Mesenchymal stem cell (in vitro differentiated cells and primary cell): ENCODE measurements around the gene TMEM59L.

Experiments
- DNase-seq: peaks from one replicate; pipeline ENCODE4 v3.0.0-alpha.2; 2013
- H2AFZ ChIP-seq: one replicate; pipeline ENCODE4 v1.6.1; 2013; ENCODE audit warnings: low read depth, mild to moderate bottlenecking, control low read depth, inconsistent platforms, low read length, moderate library complexity
- H2AK5ac ChIP-seq: 2 replicates; pipeline ENCODE4 v1.6.1; 2013; ENCODE audit warnings: low read length, moderate library complexity, mild to moderate bottlenecking, inconsistent platforms; ENCODE audit not compliant: severe bottlenecking
- H2BK120ac ChIP-seq: one replicate; pipeline ENCODE4 v1.6.1; 2013; ENCODE audit warnings: low read depth, mild to moderate bottlenecking, inconsistent platforms, low read length, moderate library complexity
- H2BK12ac ChIP-seq, 2 experiments: one replicate each; pipeline ENCODE4 v1.6.1; 2013; ENCODE audit warnings: inconsistent platforms in 2 of 2, low read length in 2 of 2, mild to moderate bottlenecking in 2 of 2, moderate library complexity in 2 of 2, control low read depth in 1 of 2
- H2BK15ac ChIP-seq: one replicate; pipeline ENCODE4 v1.6.1; 2013; ENCODE audit warnings: mild to moderate bottlenecking, low read depth, inconsistent platforms; ENCODE audit not compliant: poor library complexity, severe bottlenecking
- H2BK5ac ChIP-seq: 2 replicates; pipeline ENCODE4 v1.6.1; 2013; ENCODE audit warnings: low read depth, mild to moderate bottlenecking, low read length, control low read depth, inconsistent platforms; ENCODE audit not compliant: poor library complexity, severe bottlenecking
- H3K14ac ChIP-seq, 2 experiments: one replicate each; pipeline ENCODE4 v1.6.1; 2013; ENCODE audit warnings: inconsistent platforms in 2 of 2, low read length in 2 of 2, control low read depth in 1 of 2, mild to moderate bottlenecking in 1 of 2, moderate library complexity in 1 of 2
- H3K18ac ChIP-seq, 2 experiments: one replicate each; pipeline ENCODE4 v1.6.1; 2013; ENCODE audit warnings: inconsistent platforms in 2 of 2, low read length in 2 of 2, control low read depth in 1 of 2, low read depth in 1 of 2, mild to moderate bottlenecking in 1 of 2
- H3K23ac ChIP-seq, 2 experiments: one replicate each; pipeline ENCODE4 v1.6.1; 2013; ENCODE audit warnings: inconsistent platforms in 2 of 2, low read length in 2 of 2, mild to moderate bottlenecking in 2 of 2, moderate library complexity in 2 of 2, control low read depth in 1 of 2
- H3K27ac ChIP-seq: 2 replicates; pipeline ENCODE4 v1.5.1; 2013; ENCODE audit warnings: mild to moderate bottlenecking, moderate library complexity, low read length, control low read depth, inconsistent platforms; ENCODE audit not compliant: poor library complexity, severe bottlenecking
- H3K27me3 ChIP-seq, 2 experiments: 2 replicates each; pipeline versions ENCODE4 v1.6.1 to v1.7.0; 2013; ENCODE audit warnings: low read length in 2 of 2, mild to moderate bottlenecking in 2 of 2, moderate library complexity in 2 of 2, control low read depth in 1 of 2, inconsistent platforms in 1 of 2; ENCODE audit not compliant: control insufficient read depth in 1 of 2, insufficient read depth in 1 of 2
- H3K36me3 ChIP-seq, 2 experiments: 2 replicates each; pipeline versions ENCODE4 v1.6.1 to v1.7.0; 2013; ENCODE audit warnings: low read length in 2 of 2, control low read depth in 1 of 2, inconsistent platforms in 1 of 2, low read depth in 1 of 2, mild to moderate bottlenecking in 1 of 2; ENCODE audit not compliant: insufficient read depth in 2 of 2, control insufficient read depth in 1 of 2
- H3K4ac ChIP-seq, 2 experiments: one replicate each; pipeline ENCODE4 v1.6.1; 2013; ENCODE audit warnings: inconsistent platforms in 2 of 2, low read length in 2 of 2, mild to moderate bottlenecking in 2 of 2, moderate library complexity in 2 of 2, control low read depth in 1 of 2, low read depth in 1 of 2
- H3K4me1 ChIP-seq: 2 replicates; pipeline ENCODE4 v1.6.1; 2013; ENCODE audit warnings: low read depth, low read length, control low read depth; ENCODE audit not compliant: control insufficient read depth, insufficient read depth
- H3K4me2 ChIP-seq: 2 replicates; pipeline ENCODE4 v1.6.1; 2013; ENCODE audit warnings: low read length, mild to moderate bottlenecking, inconsistent platforms; ENCODE audit not compliant: poor library complexity, severe bottlenecking
- H3K4me3 ChIP-seq, 2 experiments: 2 replicates each; pipeline versions ENCODE4 v1.5.1 to v1.7.0; 2013; ENCODE audit warnings: low read length in 2 of 2, mild to moderate bottlenecking in 2 of 2, control low read depth in 1 of 2, low read depth in 1 of 2; ENCODE audit not compliant: insufficient read depth in 1 of 2
- H3K79me1 ChIP-seq: replicated peaks from 2 replicates; pipeline ENCODE4 v1.6.1; 2013; ENCODE audit warnings: mild to moderate bottlenecking, control low read depth, low read length, inconsistent platforms; ENCODE audit not compliant: poor library complexity, severe bottlenecking
- H3K9ac ChIP-seq: 2 replicates; pipeline ENCODE4 v1.7.0; 2013; ENCODE audit warnings: mild to moderate bottlenecking, low read length, moderate library complexity
- H3K9me3 ChIP-seq: 2 replicates; pipeline ENCODE4 v1.7.0; 2013; ENCODE audit warnings: mild to moderate bottlenecking, low read length; ENCODE audit not compliant: control insufficient read depth
- H4K8ac ChIP-seq: one replicate; pipeline ENCODE4 v1.6.1; 2013; ENCODE audit warnings: inconsistent platforms, mild to moderate bottlenecking, low read length, moderate library complexity
- H4K91ac ChIP-seq: one replicate; pipeline ENCODE4 v1.6.1; 2013; ENCODE audit warnings: mild to moderate bottlenecking, low read length, inconsistent platforms
- WGBS: methylation state at CpG from one replicate; pipeline ENCODE4 v1.1.7; 2013; ENCODE audit warnings: mixed read lengths; 5-methylcytosine and 5-hydroxymethylcytosine counted together

TMEM59L gene

GRCh38 chr19:18617562-18617961, 4.9 kb downstream of the TMEM59L start:
- peaks cover 13% of the 10 kb centered on the region for H3K4me1 ChIP-seq
- no peak overlapping the region for H4K91ac ChIP-seq
- no peak for DNase-seq
- no peak overlapping the region for H3K14ac ChIP-seq
- no peak overlapping the region for H4K8ac ChIP-seq
- H3K4ac ChIP-seq: no peak overlapping the region
- no peak overlapping the region for H2BK15ac ChIP-seq
- no peak overlapping the region for H3K9ac ChIP-seq
- peaks cover 41 to 47% of the 10 kb centered on the region in 2 experiments for H3K27me3 ChIP-seq
- H3K4me3 ChIP-seq: no peak overlapping the region
- H3K79me1 ChIP-seq: no peaks in the 10 kb centered on the region
- H2AFZ ChIP-seq: no peak overlapping the region
- H2BK12ac ChIP-seq: no peak overlapping the region
- no peaks in the 10 kb centered on the region for H3K36me3 ChIP-seq
- H3K4me2 ChIP-seq: no peak overlapping the region
- H3K9me3 ChIP-seq: peaks cover 5% of the 10 kb centered on the region
- no peak overlapping the region for H2BK120ac ChIP-seq
- H3K27ac ChIP-seq: no peak overlapping the region
- H3K18ac ChIP-seq: no peak overlapping the region
- no peak overlapping the region for H3K23ac ChIP-seq
- H2AK5ac ChIP-seq: no peak overlapping the region
- no peak overlapping the region for H2BK5ac ChIP-seq

GRCh38 chr19:18618236-18618635, 5.6 kb downstream of the TMEM59L start:
- 95% methylated on average over 10 of the region's 13 CpGs for WGBS
- no peak overlapping the region for H2AFZ ChIP-seq
- peaks cover 5% of the 10 kb centered on the region for H3K9me3 ChIP-seq

GRCh38 chr19:18620311-18620710, 7.6 kb downstream of the TMEM59L start:
- H2BK12ac ChIP-seq: no peak overlapping the region
- no peak overlapping the region for H3K27ac ChIP-seq
- no peak overlapping the region for H3K18ac ChIP-seq
- H3K9me3 ChIP-seq: peaks cover 5% of the 10 kb centered on the region
- no peak overlapping the region for H2BK5ac ChIP-seq
- WGBS: 88% methylated on average over 10 of the region's 10 CpGs
- no peak for DNase-seq
- H3K4me3 ChIP-seq: no peak overlapping the region
- H3K4me2 ChIP-seq: no peak overlapping the region
- no peak overlapping the region for H3K9ac ChIP-seq
- H2AFZ ChIP-seq: no peak overlapping the region
- H2AK5ac ChIP-seq: no peak overlapping the region
- no peak overlapping the region for H3K4ac ChIP-seq
- no peaks in the 10 kb centered on the region for H3K4me1 ChIP-seq
- H4K91ac ChIP-seq: no peak overlapping the region
- no peaks in the 10 kb centered on the region for H3K36me3 ChIP-seq
- peaks cover 19 to 25% of the 10 kb centered on the region in 2 experiments for H3K27me3 ChIP-seq
- H3K23ac ChIP-seq: no peak overlapping the region
- H4K8ac ChIP-seq: no peak overlapping the region
- no peaks in the 10 kb centered on the region for H3K79me1 ChIP-seq
- H2BK15ac ChIP-seq: no peak overlapping the region
- no peak overlapping the region for H3K14ac ChIP-seq
- H2BK120ac ChIP-seq: no peak overlapping the region

More at GRCh38 chr19:18618236-18618635, 5.6 kb downstream of the TMEM59L start:
- Histone ChIP-seq H3K23ac (no peak overlapping the region), H2BK15ac (no peak overlapping the region), H3K9ac (no peak overlapping the region), H2BK120ac (no peak overlapping the region), H3K4ac (no peak overlapping the region), H2BK5ac (no peak overlapping the region), H2BK12ac (no peak overlapping the region), H3K4me3 (no peak overlapping the region), H3K27me3 (peaks cover 34 to 46% of the 10 kb centered on the region in 2 experiments), H3K4me1 (peaks cover 6% of the 10 kb centered on the region), H4K8ac (no peak overlapping the region), H3K27ac (no peak overlapping the region), H3K14ac (no peak overlapping the region), H3K36me3 (no peaks in the 10 kb centered on the region), H2AK5ac (no peak overlapping the region), H3K79me1 (no peaks in the 10 kb centered on the region), H4K91ac (no peak overlapping the region), H3K4me2 (no peak overlapping the region), H3K18ac (no peak overlapping the region)
- DNase-seq: no peak

GRCh38 chr19:18620902-18621301, 8.2 kb downstream of the TMEM59L start:
- no peak overlapping the region for H4K91ac ChIP-seq
- no peak overlapping the region for H3K4me3 ChIP-seq
- no peak overlapping the region for H3K18ac ChIP-seq
- H2BK5ac ChIP-seq: no peak overlapping the region
- H2BK120ac ChIP-seq: no peak overlapping the region
- H3K36me3 ChIP-seq: no peaks in the 10 kb centered on the region
- H3K4me1 ChIP-seq: no peaks in the 10 kb centered on the region
- H3K27ac ChIP-seq: no peak overlapping the region
- H2AK5ac ChIP-seq: no peak overlapping the region
- no peak overlapping the region for H3K4ac ChIP-seq
- H3K9ac ChIP-seq: no peak overlapping the region
- no peak for DNase-seq
- H4K8ac ChIP-seq: no peak overlapping the region
- H2BK12ac ChIP-seq: no peak overlapping the region
- no peak overlapping the region for H3K23ac ChIP-seq
- H3K79me1 ChIP-seq: no peaks in the 10 kb centered on the region
- H3K9me3 ChIP-seq: peaks cover 5% of the 10 kb centered on the region
- H2AFZ ChIP-seq: no peak overlapping the region
- H3K27me3 ChIP-seq: peaks cover 16 to 27% of the 10 kb centered on the region in 2 experiments
- WGBS: 77% methylated on average over 7 of the region's 7 CpGs
- H3K14ac ChIP-seq: no peak overlapping the region
- no peak overlapping the region for H2BK15ac ChIP-seq
- H3K4me2 ChIP-seq: no peak overlapping the region
